DOHH2 (cell line): ENCODE results near the gene TBC1D2.

ENCODE experiments used
- H3F3A ChIP-seq: fragments of 200-600 bp; sonication (generic), shearing (Covaris generic); 2 replicates; pipeline ENCODE4 v1.6.0; 2016; ENCODE audit warnings: antibody characterized with exemption, mild to moderate bottlenecking; ENCODE audit not compliant: control insufficient read depth, insufficient read depth
- H3K27ac ChIP-seq: fragments of 200-600 bp; sonication (generic); 2 replicates; pipeline ENCODE4 v1.5.1; 2014; ENCODE audit warnings: low read depth, mild to moderate bottlenecking, low read length, moderate library complexity
- H3K27me3 ChIP-seq: fragments of 200-600 bp; sonication (generic); 2 replicates; pipeline ENCODE4 v1.6.1; 2014; ENCODE audit warnings: mild to moderate bottlenecking, low read length, mixed read lengths; ENCODE audit not compliant: control insufficient read depth
- H3K36me3 ChIP-seq: fragments of 200-600 bp; sonication (generic); 2 replicates; pipeline ENCODE4 v1.6.1; 2014; ENCODE audit warnings: mild to moderate bottlenecking, low read length, moderate library complexity, mixed read lengths; ENCODE audit not compliant: control insufficient read depth
- H3K4me1 ChIP-seq: fragments of 200-600 bp; sonication (generic); 2 replicates; pipeline ENCODE4 v1.6.1; 2014; ENCODE audit warnings: mild to moderate bottlenecking, low read length, mixed read lengths; ENCODE audit not compliant: control insufficient read depth
- H3K4me2 ChIP-seq: fragments of 200-600 bp; sonication (generic); 2 replicates; pipeline ENCODE4 v1.6.0; 2014; ENCODE audit warnings: mild to moderate bottlenecking, low read length, moderate library complexity
- H3K4me3 ChIP-seq: fragments of 200-600 bp; sonication (generic); 2 replicates; pipeline ENCODE4 v1.5.1; 2014; ENCODE audit warnings: mild to moderate bottlenecking, low read length, mixed read lengths
- H3K79me2 ChIP-seq: fragments of 200-600 bp; sonication (generic); 2 replicates; pipeline ENCODE4 v1.6.1; 2014; ENCODE audit warnings: mild to moderate bottlenecking, low read length, mixed read lengths; ENCODE audit not compliant: control insufficient read depth
- H3K9me2 ChIP-seq: fragments of 200-600 bp; sonication (generic); replicated peaks from 2 replicates; pipeline ENCODE4 v1.6.1; 2014; ENCODE audit warnings: mild to moderate bottlenecking, low read length, mixed read lengths; ENCODE audit not compliant: control insufficient read depth
- H3K9me3 ChIP-seq: fragments of 200-600 bp; sonication (generic); 2 replicates; pipeline ENCODE4 v1.6.1; 2014; ENCODE audit warnings: antibody characterized with exemption, low read length, mixed read lengths; ENCODE audit not compliant: control insufficient read depth, insufficient read depth
- H4K20me1 ChIP-seq: fragments of 200-600 bp; sonication (generic); 2 replicates; pipeline ENCODE4 v1.6.0; 2014; ENCODE audit warnings: low read depth, mild to moderate bottlenecking, antibody characterized with exemption, low read length, moderate library complexity; ENCODE audit not compliant: control insufficient read depth, insufficient read depth
- EZH2phosphoT487 ChIP-seq: fragments of 200-600 bp; sonication (generic); IDR thresholded peaks from 2 replicates; pipeline ENCODE4 v1.6.1; 2017; ENCODE audit warnings: borderline replicate concordance, mild to moderate bottlenecking, antibody characterized with exemption, low read length, moderate library complexity, mixed read lengths
- TF ChIP-seq, protein P1 (sequence below): fragments of 200-600 bp; sonication (generic); IDR thresholded peaks from one replicate; pipeline ENCODE4 v1.5.1; 2014; ENCODE audit warnings: antibody characterized with exemption, mild to moderate bottlenecking, low read depth, low read length; ENCODE audit not compliant: poor library complexity, severe bottlenecking

The TBC1D2 gene

DNA sequence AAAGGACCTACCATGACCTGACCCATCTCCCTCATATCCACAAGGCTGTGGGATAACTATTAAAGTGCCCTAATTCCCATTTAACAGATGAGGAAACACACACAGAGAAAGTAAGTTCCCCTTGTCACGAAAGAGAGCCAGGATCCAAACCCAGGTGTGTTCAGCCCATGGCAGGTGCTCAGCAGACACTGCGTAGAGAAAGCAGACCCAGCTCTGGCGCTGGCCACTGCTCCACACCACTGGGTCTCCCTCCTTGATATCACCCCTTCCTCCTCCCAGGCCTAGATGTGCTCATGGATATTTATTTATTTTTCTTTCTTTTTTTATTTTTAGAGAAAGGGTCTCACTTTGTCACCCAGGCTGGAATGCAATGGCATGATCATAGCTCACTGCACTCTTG lies 39.1 kb downstream of the TBC1D2 start:
- no peaks in the 10 kb centered on the region for H4K20me1 ChIP-seq
- H3K79me2 ChIP-seq = no peaks in the 10 kb centered on the region
- H3K4me1 ChIP-seq = no peaks in the 10 kb centered on the region
- no peak overlapping the region for H3K4me3 ChIP-seq
- TF ChIP-seq EZH2phosphoT487 = no peak
- TF ChIP-seq, protein P1, sequence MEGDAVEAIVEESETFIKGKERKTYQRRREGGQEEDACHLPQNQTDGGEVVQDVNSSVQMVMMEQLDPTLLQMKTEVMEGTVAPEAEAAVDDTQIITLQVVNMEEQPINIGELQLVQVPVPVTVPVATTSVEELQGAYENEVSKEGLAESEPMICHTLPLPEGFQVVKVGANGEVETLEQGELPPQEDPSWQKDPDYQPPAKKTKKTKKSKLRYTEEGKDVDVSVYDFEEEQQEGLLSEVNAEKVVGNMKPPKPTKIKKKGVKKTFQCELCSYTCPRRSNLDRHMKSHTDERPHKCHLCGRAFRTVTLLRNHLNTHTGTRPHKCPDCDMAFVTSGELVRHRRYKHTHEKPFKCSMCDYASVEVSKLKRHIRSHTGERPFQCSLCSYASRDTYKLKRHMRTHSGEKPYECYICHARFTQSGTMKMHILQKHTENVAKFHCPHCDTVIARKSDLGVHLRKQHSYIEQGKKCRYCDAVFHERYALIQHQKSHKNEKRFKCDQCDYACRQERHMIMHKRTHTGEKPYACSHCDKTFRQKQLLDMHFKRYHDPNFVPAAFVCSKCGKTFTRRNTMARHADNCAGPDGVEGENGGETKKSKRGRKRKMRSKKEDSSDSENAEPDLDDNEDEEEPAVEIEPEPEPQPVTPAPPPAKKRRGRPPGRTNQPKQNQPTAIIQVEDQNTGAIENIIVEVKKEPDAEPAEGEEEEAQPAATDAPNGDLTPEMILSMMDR = no peak
- H3K36me3 ChIP-seq = no peaks in the 10 kb centered on the region
- no peak overlapping the region for H3K27ac ChIP-seq
- no peaks in the 10 kb centered on the region for H3K9me2 ChIP-seq
- no peak overlapping the region for H3K4me2 ChIP-seq
- no peaks in the 10 kb centered on the region for H3K9me3 ChIP-seq
- H3K27me3 ChIP-seq = no peaks in the 10 kb centered on the region
- no peaks in the 10 kb centered on the region for H3F3A ChIP-seq

DNA sequence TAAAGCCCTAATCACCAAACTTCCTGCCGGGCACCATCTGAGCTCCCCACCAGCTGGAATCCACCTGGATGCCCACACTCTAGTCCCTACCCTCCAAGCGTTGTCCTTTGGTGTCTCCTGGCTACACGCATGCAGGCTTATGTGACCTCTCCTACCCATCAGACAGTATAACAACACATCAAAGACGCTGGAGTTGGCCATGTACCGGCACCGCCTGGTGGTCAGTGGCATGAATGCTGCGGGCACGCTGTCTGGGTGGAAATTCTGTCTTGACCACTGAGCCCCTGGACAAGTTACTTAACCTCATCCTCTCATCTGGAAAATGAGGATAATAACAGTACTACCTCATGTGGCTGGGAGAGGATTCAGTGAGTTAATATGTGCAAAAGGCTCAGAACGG lies 39.6 kb downstream of the TBC1D2 start:
- Histone ChIP-seq H3K9me2 (no peaks in the 10 kb centered on the region), H4K20me1 (no peaks in the 10 kb centered on the region), H3K4me1 (no peaks in the 10 kb centered on the region), H3K27me3 (no peaks in the 10 kb centered on the region), H3K79me2 (no peaks in the 10 kb centered on the region), H3K27ac (no peak overlapping the region), H3K9me3 (no peaks in the 10 kb centered on the region), H3K36me3 (no peaks in the 10 kb centered on the region), H3K4me2 (no peak overlapping the region), H3K4me3 (no peak overlapping the region), H3F3A (no peaks in the 10 kb centered on the region)
- no peak for TF ChIP-seq EZH2phosphoT487
- TF ChIP-seq, protein P1 = no peak

DNA sequence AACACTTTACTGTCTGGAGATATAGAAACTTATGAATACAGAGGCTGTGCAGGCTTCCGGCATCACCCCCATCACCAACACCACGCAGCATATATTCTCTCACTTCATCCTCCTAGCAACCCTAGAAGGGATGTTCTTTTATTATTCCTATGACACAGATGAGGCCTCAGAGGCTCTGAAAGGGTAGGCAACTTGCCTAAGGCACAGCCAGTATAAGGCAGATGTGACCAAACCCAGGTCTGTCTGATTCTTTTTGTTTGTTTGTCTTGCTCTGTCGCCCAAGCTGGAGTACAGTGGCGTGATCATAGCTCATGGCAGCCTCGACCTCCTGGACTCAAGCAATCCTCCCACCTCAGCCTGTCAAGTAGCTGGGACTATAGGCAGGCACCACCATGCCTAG lies 40.2 kb downstream of the TBC1D2 start:
- H3K4me2 ChIP-seq = no peak overlapping the region
- TF ChIP-seq EZH2phosphoT487 = no peak
- TF ChIP-seq, protein P1 = no peak
- H3K27me3 ChIP-seq = no peaks in the 10 kb centered on the region
- no peak overlapping the region for H3K27ac ChIP-seq
- no peaks in the 10 kb centered on the region for H3K9me2 ChIP-seq
- H3K79me2 ChIP-seq = no peaks in the 10 kb centered on the region
- H3K4me1 ChIP-seq = no peaks in the 10 kb centered on the region
- no peaks in the 10 kb centered on the region for H4K20me1 ChIP-seq
- H3K4me3 ChIP-seq = no peak overlapping the region
- H3K36me3 ChIP-seq = no peaks in the 10 kb centered on the region
- no peaks in the 10 kb centered on the region for H3F3A ChIP-seq
- H3K9me3 ChIP-seq = no peaks in the 10 kb centered on the region

DNA sequence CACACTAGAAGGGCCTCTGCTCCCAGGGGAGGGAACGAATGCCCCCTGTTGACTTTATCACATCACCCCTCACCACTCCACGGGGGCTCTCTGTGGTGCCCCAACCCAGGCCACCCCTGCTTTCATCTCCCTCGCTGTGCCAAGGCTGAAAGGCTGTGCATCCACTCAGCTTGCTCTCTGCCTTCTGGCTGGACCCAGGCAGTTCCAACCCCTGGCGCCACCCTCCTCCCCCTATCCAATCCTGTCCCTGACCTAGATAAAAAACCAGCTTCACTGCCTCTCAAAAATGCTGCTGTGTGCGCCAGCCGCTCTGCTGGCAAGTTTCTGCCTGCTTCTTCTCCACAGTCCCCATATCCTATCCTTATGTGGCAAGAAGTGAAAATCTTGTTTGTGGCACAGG lies 40.6 kb downstream of the TBC1D2 start:
- Histone ChIP-seq H3K27me3 (no peaks in the 10 kb centered on the region), H3K9me3 (no peaks in the 10 kb centered on the region), H3K79me2 (no peaks in the 10 kb centered on the region), H3K4me2 (no peak overlapping the region), H3K9me2 (no peaks in the 10 kb centered on the region), H4K20me1 (no peaks in the 10 kb centered on the region), H3K4me3 (no peak overlapping the region), H3K27ac (no peak overlapping the region), H3K36me3 (no peaks in the 10 kb centered on the region), H3K4me1 (no peaks in the 10 kb centered on the region), H3F3A (no peaks in the 10 kb centered on the region)
- TF ChIP-seq EZH2phosphoT487 = no peak
- TF ChIP-seq, protein P1 = no peak
